HCT116 (cell line): ENCODE data around the gene VDAC2. TPM values are rescaled to one million over a fixed set of nuclear protein-coding genes. Genes with fewer than 3 reads are reported as not detected.

ENCODE experiments used
- ATAC-seq: fragments of 200-7000 bp; cut with Tn5 transposase; 2 replicates; pipeline ENCODE4 v1.9.1; 2020; ENCODE audit warnings: mild to moderate bottlenecking, moderate library complexity
- BruUV-seq: library from RNA; stranded (reverse); fragments of 400-500 nt; replicated peaks from 2 replicates; lab custom pipeline; 2021; lab: Mats Ljungman, UMichigan
- CTCF ChIA-PET: fragments of 300-600 bp; sonication (Branson Sonifier 250); formaldehyde crosslinking; loops from one replicate; lab custom pipeline; 2021; ENCODE audit warnings: antibody characterized with exemption; lab: Charles Lee
- POLR2A ChIA-PET: fragments of 300-600, 350-600 bp; sonication (Branson Sonifier 250); formaldehyde crosslinking; loops from one replicate; lab custom pipeline; 2021; ENCODE audit warnings: antibody characterized with exemption; lab: Charles Lee
- RAD21 ChIA-PET, 2 experiments: fragments of 300-600 bp; sonication (Branson Sonifier 250); formaldehyde crosslinking; loops; one replicate each; lab custom pipeline; 2023; ENCODE audit warnings: low total read pairs in 2 of 2; ENCODE audit not compliant: uncharacterized antibody in 2 of 2, unreplicated experiment in 2 of 2, low non-redundant PET in 1 of 2; lab: Charles Lee
- DNase-seq: peaks from one replicate; pipeline ENCODE4 v3.0.0-alpha.2; 2010; ENCODE audit warnings: low read depth, low spot score
- H2AFZ ChIP-seq: fragments of 200-600 bp; shearing (Covaris generic), sonication (generic); 2 replicates; pipeline ENCODE4 v1.6.1; 2017; ENCODE audit warnings: low read depth, mixed run types, mixed read lengths, antibody characterized with exemption, low read length; ENCODE audit not compliant: poor library complexity, severe bottlenecking
- H3K27ac ChIP-seq: 2 replicates; pipeline ENCODE4 v1.5.1; 2012; ENCODE audit warnings: low read depth, low read length
- H3K27me3 ChIP-seq: fragments of 200-600 bp; sonication (generic); 2 replicates; pipeline ENCODE4 v1.6.1; 2016; ENCODE audit warnings: mixed run types, low read length, mixed read lengths; ENCODE audit not compliant: insufficient read depth
- H3K36me3 ChIP-seq, 2 experiments: fragments of 200-500 bp in 1 of 2; fragments of 200-600 bp in 1 of 2; sonication (Bioruptor generic) in 1 of 2; sonication (generic) in 1 of 2; 2 replicates each; pipeline versions ENCODE4 v1.5.1 to v1.6.1; 2014 to 2016; ENCODE audit warnings: low read length in 2 of 2, inconsistent platforms in 1 of 2, mixed read lengths in 1 of 2, mixed run types in 1 of 2; ENCODE audit not compliant: insufficient read depth in 2 of 2, control insufficient read depth in 1 of 2
- H3K4me1 ChIP-seq, 2 experiments: fragments of 200-600 bp in 1 of 2; sonication (generic) in 1 of 2; 2 replicates each; pipeline versions ENCODE4 v1.5.1 to v1.6.1; 2012 to 2017; ENCODE audit warnings: low read length in 2 of 2, inconsistent platforms in 1 of 2, mild to moderate bottlenecking in 1 of 2, mixed read lengths in 1 of 2, mixed run types in 1 of 2, moderate library complexity in 1 of 2; ENCODE audit not compliant: insufficient read depth in 2 of 2, control insufficient read depth in 1 of 2
- H3K4me2 ChIP-seq: fragments of 200-600 bp; sonication (generic); 2 replicates; pipeline ENCODE4 v1.6.1; 2017; ENCODE audit warnings: mixed run types, low read length, mixed read lengths
- H3K4me3 ChIP-seq, 2 experiments: fragments of 200-600 bp in 1 of 2; sonication (generic) in 1 of 2; replicated peaks in 1 of 2; 2 replicates each; pipeline ENCODE4 v1.5.1; 2011 to 2016; ENCODE audit warnings: low read length in 2 of 2, control low read depth in 1 of 2, low read depth in 1 of 2, mild to moderate bottlenecking in 1 of 2, mixed read lengths in 1 of 2, mixed run types in 1 of 2
- H3K79me2 ChIP-seq: fragments of 200-600 bp; sonication (generic); 2 replicates; pipeline ENCODE4 v1.6.1; 2017; ENCODE audit warnings: mild to moderate bottlenecking, mixed run types, low read length, moderate library complexity, mixed read lengths; ENCODE audit not compliant: insufficient read depth
- H3K9ac ChIP-seq: fragments of 200-600 bp; sonication (generic); 2 replicates; pipeline ENCODE4 v1.6.1; 2016; ENCODE audit warnings: low read length, mixed read lengths
- H3K9me2 ChIP-seq: fragments of 200-600 bp; sonication (generic), shearing (Covaris generic); 2 replicates; pipeline ENCODE4 v1.6.1; 2017; ENCODE audit warnings: mixed run types, mild to moderate bottlenecking, moderate library complexity; ENCODE audit not compliant: insufficient read depth
- H3K9me3 ChIP-seq, 2 experiments: fragments of 200-500 bp in 1 of 2; fragments of 200-600 bp in 1 of 2; sonication (Bioruptor generic) in 1 of 2; sonication (generic) in 1 of 2; 2 replicates each; pipeline ENCODE4 v1.6.1; 2014 to 2017; ENCODE audit warnings: low read length in 2 of 2, mixed read lengths in 2 of 2, inconsistent platforms in 1 of 2, low read depth in 1 of 2, mild to moderate bottlenecking in 1 of 2, mixed run types in 1 of 2, moderate library complexity in 1 of 2; ENCODE audit not compliant: control insufficient read depth in 1 of 2, insufficient read depth in 1 of 2
- H4K20me1 ChIP-seq: fragments of 200-600 bp; sonication (generic), shearing (Covaris generic); 2 replicates; pipeline ENCODE4 v1.6.1; 2017; ENCODE audit warnings: mixed run types, mild to moderate bottlenecking, moderate library complexity; ENCODE audit not compliant: insufficient read depth
- CBX3 ChIP-seq: IDR thresholded peaks from 2 replicates; pipeline ENCODE4 v1.6.1; 2012; ENCODE audit warnings: low read depth
- CEBPB ChIP-seq: IDR thresholded peaks from 2 replicates; pipeline ENCODE4 v1.6.1; 2012; ENCODE audit warnings: low read depth
- EGR1 ChIP-seq: IDR thresholded peaks from 2 replicates; pipeline ENCODE4 v1.6.1; 2012; ENCODE audit warnings: low read depth
- ELF1 ChIP-seq: IDR thresholded peaks from 2 replicates; pipeline ENCODE4 v1.6.1; 2012; ENCODE audit warnings: low read depth, borderline replicate concordance
- EZH2 ChIP-seq: fragments of 200-600 bp; sonication (generic); IDR thresholded peaks from 2 replicates; pipeline ENCODE4 v1.6.1; 2017; ENCODE audit warnings: antibody characterized with exemption, mixed run types
- EZH2phosphoT487 ChIP-seq: fragments of 200-600 bp; IDR thresholded peaks from 2 replicates; pipeline ENCODE4 v1.6.1; 2018; ENCODE audit warnings: antibody characterized with exemption, borderline replicate concordance
- FOSL1 ChIP-seq: IDR thresholded peaks from 2 replicates; pipeline ENCODE4 v1.6.1; 2012; ENCODE audit warnings: low read depth
- JUND ChIP-seq: IDR thresholded peaks from 2 replicates; pipeline ENCODE4 v1.6.1; 2012
- POLR2A ChIP-seq: IDR thresholded peaks from 2 replicates; pipeline ENCODE4 v1.7.0; 2011; ENCODE audit warnings: borderline replicate concordance; ENCODE audit not compliant: insufficient read depth, insufficient read length; ENCODE audit errors: extremely low read depth
- POLR2AphosphoS5 ChIP-seq: IDR thresholded peaks from 2 replicates; pipeline ENCODE4 v1.6.1; 2011; ENCODE audit warnings: mild to moderate bottlenecking, low read depth, low read length, moderate library complexity
- RAD21 ChIP-seq: IDR thresholded peaks from 2 replicates; pipeline ENCODE4 v1.6.1; 2012; ENCODE audit warnings: low read depth, mild to moderate bottlenecking
- REST ChIP-seq: IDR thresholded peaks from 2 replicates; pipeline ENCODE4 v1.6.1; 2012; ENCODE audit warnings: low read depth
- SP1 ChIP-seq: IDR thresholded peaks from 2 replicates; pipeline ENCODE4 v1.6.1; 2012; ENCODE audit warnings: low read depth
- TCF7L2 ChIP-seq: IDR thresholded peaks from 2 replicates; pipeline ENCODE4 v1.7.0; 2011; ENCODE audit warnings: borderline replicate concordance, inconsistent platforms; ENCODE audit not compliant: insufficient read depth, insufficient read length; ENCODE audit errors: extremely low read depth
- ZNF274 ChIP-seq: fragments of 200-500 bp; sonication (Bioruptor generic); IDR thresholded peaks from 2 replicates; pipeline ENCODE4 v1.6.1; 2014; ENCODE audit warnings: mild to moderate bottlenecking, low read depth, low read length, inconsistent platforms
- intact Hi-C: fragments of 100-400 bp; cut with micrococcal nuclease; formaldehyde crosslinking; loops from 2 replicates; pipeline ENCODE4 v1.10.0; 2022
- total RNA-seq: library from RNA; stranded (reverse); gene quantifications from one replicate; pipeline ENCODE4 v1.2.1, GENCODE V29; 2021; ENCODE audit not compliant: unreplicated experiment
- TF ChIP-seq, protein P1 (sequence below), 3 experiments: fragments of 200-600 bp in 1 of 3; sonication (generic) in 1 of 3; IDR thresholded peaks in 2 of 3; conservative IDR thresholded peaks in 1 of 3; 2 replicates each; pipeline ENCODE4 v1.5.1; 2012 to 2017; ENCODE audit warnings: low read depth in 2 of 3, low read length in 2 of 3, antibody characterized with exemption in 1 of 3, borderline replicate concordance in 1 of 3, control low read depth in 1 of 3, mild to moderate bottlenecking in 1 of 3, mixed read lengths in 1 of 3, mixed run types in 1 of 3, moderate library complexity in 1 of 3; ENCODE audit not compliant: insufficient read depth in 1 of 3
- TF ChIP-seq, protein P2 (sequence below): IDR thresholded peaks from 2 replicates; pipeline ENCODE4 v1.6.1; 2012
- TF ChIP-seq, protein P3 (sequence below): IDR thresholded peaks from 2 replicates; pipeline ENCODE4 v1.6.1; 2011; ENCODE audit warnings: mild to moderate bottlenecking, low read length, moderate library complexity; ENCODE audit not compliant: insufficient replicate concordance; ENCODE audit errors: extremely low read depth

Gene VDAC2
- total RNA-seq, 1 experiment from 2014 or later, result 289 TPM

- peaks cover 24% of the 10 kb centered on the region for H3K79me2 ChIP-seq
- no peaks in the 10 kb centered on the region; the same call in 1 of the 2 replicates for H4K20me1 ChIP-seq
- no peak within 1 kb of the TSS for H2AFZ ChIP-seq
- ChIA-PET RAD21 (interaction anchor here (0.6 to 1.0 kb wide), 6 partner anchors 48 to 1360 kb away, joined by 3 to 7 read pairs (median 3); partner anchors contain the start of gene ZNF503 (in 1 of the 2)), POLR2A (interaction anchor here (0.6 to 2.5 kb wide), 3 partner anchors 17 to 51 kb away, joined by 4 to 14 read pairs (median 5); partner anchors contain the start of gene VDAC2), CTCF (interaction anchor here (0.6 to 2.8 kb wide), 23 partner anchors 10 to 1349 kb away, joined by 3 to 47 read pairs (median 4); partner anchors contain the start of genes KAT6B, SAMD8 and VDAC2)
- H3K36me3 ChIP-seq, result peaks cover 16 to 29% of the 10 kb centered on the region in 2 experiments
- H3K4me2 ChIP-seq, result peak within 1 kb of the TSS; percentile 93
- no peaks in the 10 kb centered on the region for H3K27me3 ChIP-seq
- peak within 1 kb of the TSS; percentile 92 for H3K27ac ChIP-seq
- BruUV-seq, result TSS peak; percentile 22
- peak within 1 kb of the TSS; percentile 71 to 78 for H3K4me3 ChIP-seq
- no peaks in the 10 kb centered on the region for H3K9me3 ChIP-seq
- peaks cover 2 to 27% of the 10 kb centered on the region in 2 experiments; a peak in 3 of 4 replicates for H3K4me1 ChIP-seq
- intact Hi-C loops, result loop anchor here (2.0 to 5.0 kb wide), 4 partner anchors 123 to 1067 kb away; no protein-coding TSS in a partner anchor
- peak within 1 kb of the TSS; percentile 90 for H3K9ac ChIP-seq
- peak; percentile 87 for DNase-seq
- peak; percentile 72 for ATAC-seq
- no peaks in the 10 kb centered on the region for H3K9me2 ChIP-seq
- TF ChIP-seq SP1 (no peak), CEBPB (no peak), EGR1 (no peak), REST (no peak), CBX3 (no peak; the same call in 1 of the 2 replicates), JUND (no peak), POLR2AphosphoS5 (peak; percentile 61), ELF1 (no peak), EZH2 (no peak), TCF7L2 (no peak), POLR2A (no peak), ZNF274 (no peak), RAD21 (peak; percentile 100), EZH2phosphoT487 (no peak), FOSL1 (no peak)
- TF ChIP-seq, protein P1, sequence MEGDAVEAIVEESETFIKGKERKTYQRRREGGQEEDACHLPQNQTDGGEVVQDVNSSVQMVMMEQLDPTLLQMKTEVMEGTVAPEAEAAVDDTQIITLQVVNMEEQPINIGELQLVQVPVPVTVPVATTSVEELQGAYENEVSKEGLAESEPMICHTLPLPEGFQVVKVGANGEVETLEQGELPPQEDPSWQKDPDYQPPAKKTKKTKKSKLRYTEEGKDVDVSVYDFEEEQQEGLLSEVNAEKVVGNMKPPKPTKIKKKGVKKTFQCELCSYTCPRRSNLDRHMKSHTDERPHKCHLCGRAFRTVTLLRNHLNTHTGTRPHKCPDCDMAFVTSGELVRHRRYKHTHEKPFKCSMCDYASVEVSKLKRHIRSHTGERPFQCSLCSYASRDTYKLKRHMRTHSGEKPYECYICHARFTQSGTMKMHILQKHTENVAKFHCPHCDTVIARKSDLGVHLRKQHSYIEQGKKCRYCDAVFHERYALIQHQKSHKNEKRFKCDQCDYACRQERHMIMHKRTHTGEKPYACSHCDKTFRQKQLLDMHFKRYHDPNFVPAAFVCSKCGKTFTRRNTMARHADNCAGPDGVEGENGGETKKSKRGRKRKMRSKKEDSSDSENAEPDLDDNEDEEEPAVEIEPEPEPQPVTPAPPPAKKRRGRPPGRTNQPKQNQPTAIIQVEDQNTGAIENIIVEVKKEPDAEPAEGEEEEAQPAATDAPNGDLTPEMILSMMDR (IDR thresholded peaks at IDR 0.05 in 2 of 3, conservative IDR thresholded peaks at IDR 0.05 in 1 of 3; ENCODE audit: borderline replicate concordance in 1 of 3, insufficient read depth in 1 of 3, low read depth in 2 of 3, low read length in 2 of 3), result peak; percentile 99 to 100 (median 100)
- TF ChIP-seq, protein P2, sequence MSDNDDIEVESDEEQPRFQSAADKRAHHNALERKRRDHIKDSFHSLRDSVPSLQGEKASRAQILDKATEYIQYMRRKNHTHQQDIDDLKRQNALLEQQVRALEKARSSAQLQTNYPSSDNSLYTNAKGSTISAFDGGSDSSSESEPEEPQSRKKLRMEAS, result peak; percentile 81
- TF ChIP-seq, protein P3, sequence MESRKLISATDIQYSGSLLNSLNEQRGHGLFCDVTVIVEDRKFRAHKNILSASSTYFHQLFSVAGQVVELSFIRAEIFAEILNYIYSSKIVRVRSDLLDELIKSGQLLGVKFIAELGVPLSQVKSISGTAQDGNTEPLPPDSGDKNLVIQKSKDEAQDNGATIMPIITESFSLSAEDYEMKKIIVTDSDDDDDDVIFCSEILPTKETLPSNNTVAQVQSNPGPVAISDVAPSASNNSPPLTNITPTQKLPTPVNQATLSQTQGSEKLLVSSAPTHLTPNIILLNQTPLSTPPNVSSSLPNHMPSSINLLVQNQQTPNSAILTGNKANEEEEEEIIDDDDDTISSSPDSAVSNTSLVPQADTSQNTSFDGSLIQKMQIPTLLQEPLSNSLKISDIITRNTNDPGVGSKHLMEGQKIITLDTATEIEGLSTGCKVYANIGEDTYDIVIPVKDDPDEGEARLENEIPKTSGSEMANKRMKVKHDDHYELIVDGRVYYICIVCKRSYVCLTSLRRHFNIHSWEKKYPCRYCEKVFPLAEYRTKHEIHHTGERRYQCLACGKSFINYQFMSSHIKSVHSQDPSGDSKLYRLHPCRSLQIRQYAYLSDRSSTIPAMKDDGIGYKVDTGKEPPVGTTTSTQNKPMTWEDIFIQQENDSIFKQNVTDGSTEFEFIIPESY, result no peak
Measured at GRCh38 chr10:75235375-75236177, 25.0 kb downstream of the VDAC2 start, which contains the start of gene COMTD1. Gene COMTD1 (minus strand): TSS chr10:75235957. CDS start chr10:75235928, 29 bp downstream.
